Purkinje cell (primary cell): ENCODE data around the gene PAGR1. TPM values are rescaled to one million over a fixed set of nuclear protein-coding genes. Genes with fewer than 3 reads are reported as not detected.

Experiments used
- polyA plus RNA-seq: library from polyadenylated mRNA; unstranded; fragments of >200 nt; fragmentation: Nextera tagmentation; gene quantifications from 2 replicates; pipeline ENCODE4 v1.2.1, GENCODE V29; 2014

The PAGR1 gene
- 5.4 and 6.4 TPM in 2 replicates for polyA plus RNA-seq

DNA sequence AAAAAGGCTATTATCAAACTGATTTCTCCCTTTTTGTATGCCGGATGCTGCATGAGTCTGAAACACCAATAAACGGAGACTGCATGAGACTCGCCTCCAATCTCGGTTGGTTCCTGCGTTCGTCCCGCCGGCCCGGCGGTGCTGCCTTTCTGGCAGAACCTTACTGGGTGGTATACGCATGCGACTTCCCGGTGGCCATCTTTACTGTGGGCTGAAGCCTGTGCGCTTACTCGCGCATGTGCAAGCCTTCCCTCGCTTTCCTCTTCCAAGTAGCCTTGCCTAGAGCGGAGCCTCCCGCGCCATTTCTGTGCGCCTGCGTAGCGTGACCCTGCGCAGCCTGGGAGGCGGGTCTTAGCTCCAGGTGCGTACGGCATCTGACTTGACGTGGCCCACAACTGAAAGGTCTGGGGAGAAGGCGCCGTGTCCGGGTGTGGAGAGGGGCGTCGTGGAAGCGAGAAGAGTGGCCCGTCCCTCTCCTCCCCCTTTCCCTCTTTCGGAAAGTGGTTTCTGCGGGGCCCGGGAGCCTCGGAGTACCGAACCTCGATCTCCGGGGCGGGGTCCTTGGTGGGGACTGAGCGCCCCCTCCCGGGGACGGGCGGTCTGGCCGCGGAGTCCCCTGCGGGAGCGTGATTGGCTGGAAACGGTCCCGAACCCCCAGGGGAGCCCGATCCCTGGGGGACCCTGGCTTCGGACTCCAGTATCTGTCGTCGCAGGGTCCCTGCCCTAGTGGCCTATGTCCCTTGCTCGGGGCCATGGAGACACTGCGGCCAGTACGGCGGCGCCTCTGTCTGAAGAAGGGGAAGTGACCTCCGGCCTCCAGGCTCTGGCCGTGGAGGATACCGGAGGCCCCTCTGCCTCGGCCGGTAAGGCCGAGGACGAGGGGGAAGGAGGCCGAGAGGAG is at the start of gene PAGR1:
PAGR1 (plus strand) TSS at position 360 of the 901 bp plus-strand sequence; CDS start at position 734, 374 bp downstream.

DNA sequence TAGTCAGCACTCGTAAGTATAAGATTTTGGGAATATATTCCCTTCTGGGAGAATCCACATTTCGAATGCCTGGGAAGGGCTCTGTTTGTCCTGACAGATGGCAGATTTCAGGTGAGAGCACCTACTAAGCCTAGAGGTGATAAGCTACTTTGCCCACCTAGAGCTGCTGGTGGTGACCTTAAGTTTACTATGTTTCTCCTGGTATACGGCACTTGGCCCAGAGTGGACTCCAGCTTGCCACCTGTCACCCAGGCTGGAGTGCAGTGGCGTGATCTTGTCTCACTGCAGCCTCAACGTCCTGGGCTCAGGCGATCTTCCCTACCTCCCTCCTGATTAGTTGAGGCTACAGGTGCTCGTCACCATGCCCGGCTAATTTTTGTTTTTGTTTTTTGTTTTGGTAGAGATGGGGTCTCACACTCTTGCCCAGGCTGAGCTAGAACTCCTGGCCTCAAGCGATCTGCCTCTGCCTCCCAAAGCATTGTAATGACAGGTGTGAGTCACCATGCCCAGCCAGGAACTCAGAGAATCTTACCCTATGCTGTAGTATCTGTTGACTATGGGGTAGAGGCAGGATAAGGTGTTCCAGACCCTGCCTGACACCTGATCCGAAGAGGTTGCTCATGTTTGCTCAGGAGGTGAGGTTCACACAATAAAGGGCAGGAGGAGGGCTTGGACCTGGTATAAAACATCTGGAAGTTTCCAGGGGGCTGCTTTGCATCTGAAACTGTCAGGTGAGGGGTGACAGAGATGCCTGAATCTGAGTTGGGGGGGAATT is 38.2 kb upstream of the PAGR1 start, which contains the start of gene ZG16:
ZG16 (plus strand) TSS at position 681 of the 775 bp plus-strand sequence. CDS start 1,011 bp downstream, outside the sequence.

DNA sequence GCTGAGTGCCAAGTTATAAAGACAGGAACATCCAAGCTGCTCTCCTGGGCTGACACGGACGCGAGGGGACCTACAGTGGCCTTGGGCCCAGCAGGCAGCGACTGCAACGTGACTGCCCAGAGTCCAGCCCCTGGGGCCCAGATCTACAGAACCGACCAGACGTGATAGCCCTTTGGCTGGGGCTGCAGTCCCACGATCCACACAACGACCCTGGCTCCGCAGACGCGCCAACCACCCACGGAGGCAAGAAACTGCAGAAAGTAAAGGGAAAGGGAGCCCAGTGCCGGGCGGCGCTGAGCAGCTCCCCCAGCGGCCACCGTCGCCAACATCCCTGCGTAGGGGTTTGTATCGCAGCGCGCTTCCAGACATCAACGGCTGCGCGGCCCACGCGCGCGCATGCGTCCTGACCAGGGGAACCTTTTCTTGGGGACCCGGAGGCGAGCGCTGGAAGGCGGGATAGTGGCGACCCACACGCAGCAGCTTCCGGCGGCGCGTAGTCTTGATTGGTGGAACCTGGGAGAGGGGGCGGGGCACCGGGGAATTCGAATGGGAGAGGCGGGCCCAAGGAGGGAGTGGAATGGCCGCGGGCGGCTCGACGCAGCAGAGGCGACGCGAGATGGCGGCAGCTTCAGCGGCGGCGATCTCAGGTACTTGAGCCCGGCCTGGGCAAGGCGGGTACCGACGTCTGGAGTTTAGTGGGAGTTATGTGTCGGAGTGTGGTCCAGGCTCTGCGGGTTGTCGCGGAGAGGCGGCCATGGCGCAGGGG is 25.6 kb upstream of the PAGR1 start, which contains the start of gene KIF22:
KIF22 (plus strand) TSS at position 569 of the 766 bp plus-strand sequence; CDS start at position 578, 9 bp downstream.

DNA sequence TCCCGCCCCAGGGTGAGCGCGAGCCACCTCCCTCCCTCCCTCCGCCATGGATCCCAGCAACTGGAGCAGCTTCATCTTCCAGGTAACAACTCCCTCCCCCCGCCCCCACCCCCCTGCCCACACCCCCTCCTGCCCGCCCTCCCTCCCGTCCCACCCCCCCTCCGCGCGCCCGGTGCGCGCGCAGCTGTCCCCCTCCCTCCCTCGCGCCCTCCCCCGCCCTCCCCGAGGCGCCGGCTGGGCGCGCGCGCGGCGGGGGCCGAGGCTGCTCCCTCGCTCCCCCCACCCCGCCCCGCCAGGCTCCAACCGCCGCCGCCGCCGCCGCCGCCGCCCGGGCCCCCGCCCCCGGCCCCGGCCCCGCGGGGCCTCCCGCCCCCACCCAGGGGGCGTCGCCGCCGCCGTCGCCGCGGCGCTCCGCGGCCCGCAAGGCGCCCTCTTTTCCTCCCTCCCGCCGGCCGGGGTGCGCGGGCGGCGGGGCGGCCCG is 9.8 kb upstream of the PAGR1 start, which contains the start of gene MAZ:
MAZ (plus strand) TSS at position 431 of the 481 bp plus-strand sequence. CDS start 173 bp downstream, outside the sequence.

DNA sequence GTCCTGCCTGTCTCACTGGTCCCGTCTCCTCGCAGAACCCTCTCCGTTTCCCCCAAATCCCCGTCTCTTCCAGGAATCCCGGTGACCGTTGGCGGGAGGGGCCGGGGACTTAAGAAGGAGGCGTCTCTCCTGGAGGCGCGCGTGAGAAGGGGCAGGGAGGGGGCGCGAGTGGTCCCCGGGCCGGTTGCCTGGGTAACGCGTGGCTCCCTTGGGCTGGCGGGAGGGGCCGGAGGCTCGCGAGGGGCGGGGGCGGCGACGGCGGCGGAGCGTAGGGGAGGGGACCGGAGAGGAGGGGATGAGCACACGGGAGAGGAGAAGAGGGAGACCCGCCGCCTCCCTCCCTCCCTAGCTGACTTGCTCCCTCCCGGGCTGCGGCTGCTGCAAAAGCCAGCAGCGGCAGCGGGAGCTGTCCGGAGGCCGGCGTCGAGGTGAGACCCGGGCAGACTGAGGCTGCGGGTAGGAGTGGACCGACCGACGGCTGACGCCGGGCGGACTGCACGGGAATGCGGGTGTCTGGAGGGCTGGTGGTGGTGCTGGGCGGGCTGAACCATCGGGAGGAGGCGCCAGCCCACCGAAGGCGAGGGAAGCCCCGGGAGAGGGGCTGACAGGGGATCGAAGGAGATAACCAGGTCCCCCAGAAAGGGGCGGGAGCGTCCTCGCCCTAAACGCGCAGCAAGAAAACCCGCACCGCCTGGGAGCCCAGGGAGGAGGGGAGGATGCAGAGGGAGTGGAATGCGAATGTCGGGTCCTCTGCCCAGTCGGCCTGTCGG is 3.9 kb upstream of the PAGR1 start, which contains the start of gene PRRT2:
PRRT2 (plus strand) TSS at position 298 of the 770 bp plus-strand sequence. CDS start 862 bp downstream, outside the sequence.

DNA sequence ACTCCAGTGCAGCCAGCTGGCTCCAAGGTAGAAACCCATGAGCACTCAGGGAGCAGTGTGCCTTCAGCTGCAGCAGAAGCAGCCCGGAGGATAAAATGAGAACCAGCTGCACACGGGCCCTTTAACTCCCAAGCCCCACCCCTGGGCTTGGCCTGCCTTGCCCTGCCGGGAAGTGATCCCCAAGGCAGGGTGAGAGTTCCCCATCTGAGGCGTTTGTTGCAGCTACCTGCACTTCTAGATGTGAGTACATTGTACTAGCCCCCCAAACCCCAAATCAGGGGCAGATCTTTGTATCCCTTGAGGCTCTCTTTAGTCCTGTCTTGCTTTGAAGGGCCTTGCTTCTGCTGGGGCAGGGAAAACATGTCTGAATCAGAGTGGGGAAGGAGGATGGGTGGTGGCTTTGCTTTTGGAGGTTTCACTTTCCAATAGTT is 4.3 kb downstream of the PAGR1 start, which contains the start of gene MVP:
MVP (plus strand) TSS at position 192 of the 431 bp plus-strand sequence. CDS start 10,088 bp downstream, outside the sequence.

DNA sequence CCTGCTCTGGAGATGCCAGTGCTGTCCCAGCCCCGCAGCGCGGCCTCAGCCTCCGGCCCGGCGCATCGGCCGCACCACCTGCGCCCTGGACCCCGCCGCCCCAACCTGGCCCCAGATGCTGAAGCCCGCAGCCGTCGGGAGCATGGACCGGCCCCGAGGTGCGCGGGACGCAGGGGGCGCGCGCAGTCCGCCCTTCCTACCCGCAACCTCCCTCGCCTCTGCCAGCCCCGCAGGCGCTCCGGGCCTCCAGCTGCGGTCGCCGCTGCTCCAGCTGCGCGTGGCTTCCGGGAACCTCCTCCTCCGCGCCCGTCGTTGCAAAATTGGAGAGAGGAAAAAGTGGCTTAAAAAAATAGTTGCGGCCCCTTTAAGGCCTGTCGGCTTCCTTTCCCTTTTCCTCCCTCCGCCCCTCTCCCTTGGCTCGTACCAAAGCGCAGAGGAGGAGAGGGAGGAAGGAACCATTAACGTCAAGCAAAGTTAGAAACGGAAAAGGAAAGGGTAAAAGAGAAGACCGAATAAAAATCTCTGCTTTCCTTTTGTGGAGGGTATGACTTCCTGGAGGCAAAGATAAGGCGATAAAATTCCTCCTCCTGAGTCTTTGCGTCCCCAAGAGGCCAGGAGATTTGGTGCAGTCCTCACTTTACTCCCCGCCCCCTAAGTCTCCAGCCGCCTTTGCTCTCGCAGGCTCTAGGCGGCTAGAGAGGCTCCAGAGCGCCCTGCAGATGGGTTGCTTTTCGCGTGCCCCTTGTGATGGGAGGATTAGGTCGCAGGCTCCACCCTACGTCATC is 47.1 kb downstream of the PAGR1 start, which contains the start of gene CDIPT:
CDIPT (minus strand) TSS at position 343 of the 785 bp plus-strand sequence. CDS start 369 bp downstream, outside the sequence.

Other genes starting within 250 kb of the PAGR1 start
- not detected in 2 replicates for gene SPN, start 152.9 kb upstream of the PAGR1 start, polyA plus RNA-seq
- gene QPRT, start 137.0 kb upstream of the PAGR1 start, polyA plus RNA-seq = 1.3 and 2.5 TPM in 2 replicates
- not detected in 2 replicates for gene C16orf54, start 70.2 kb upstream of the PAGR1 start, polyA plus RNA-seq
- not detected in 2 replicates for gene ZG16, start 37.9 kb upstream of the PAGR1 start, polyA plus RNA-seq
- gene KIF22, start 25.4 kb upstream of the PAGR1 start, polyA plus RNA-seq = 19.1 and 28.6 TPM in 2 replicates
- 2.0 and 5.5 TPM in 2 replicates for gene MAZ, start 9.6 kb upstream of the PAGR1 start, polyA plus RNA-seq
- 0.83 and 7.5 TPM in 2 replicates for gene PRRT2, start 4.0 kb upstream of the PAGR1 start, polyA plus RNA-seq
- 0.56 and 0.76 TPM in 2 replicates for gene MVP, start 4.3 kb downstream of the PAGR1 start, polyA plus RNA-seq
- gene CDIPT, start 47.1 kb downstream of the PAGR1 start, polyA plus RNA-seq = 38.9 and 58.0 TPM in 2 replicates
- 97.4 and 138 TPM in 2 replicates for gene SEZ6L2, start 83.4 kb downstream of the PAGR1 start, polyA plus RNA-seq
- gene ASPHD1, start 84.3 kb downstream of the PAGR1 start, polyA plus RNA-seq = 5.0 and 9.3 TPM in 2 replicates
- gene KCTD13, start 110.1 kb downstream of the PAGR1 start, polyA plus RNA-seq = 11.7 and 17.7 TPM in 2 replicates
- 19.7 TPM in 2 replicates for gene TMEM219, start 145.9 kb downstream of the PAGR1 start, polyA plus RNA-seq
- gene TAOK2, start 157.7 kb downstream of the PAGR1 start, polyA plus RNA-seq = 0.43 and 0.56 TPM in 2 replicates
- gene HIRIP3, start 179.5 kb downstream of the PAGR1 start, polyA plus RNA-seq = 3.3 and 6.6 TPM in 2 replicates
- gene INO80E, start 180.1 kb downstream of the PAGR1 start, polyA plus RNA-seq = 0.06 and 1.5 TPM in 2 replicates
- gene DOC2A, start 194.9 kb downstream of the PAGR1 start, polyA plus RNA-seq = 2.3 and 11.0 TPM in 2 replicates
- gene C16orf92, start 207.0 kb downstream of the PAGR1 start, polyA plus RNA-seq = 0.36 TPM in 2 replicates
- gene TLCD3B, start 215.1 kb downstream of the PAGR1 start, polyA plus RNA-seq = 0.71 TPM in 1 of 2 replicates, not detected in the other
- 1,138 and 1,179 TPM in 2 replicates for gene ALDOA, start 249.6 kb downstream of the PAGR1 start, polyA plus RNA-seq